Fibroblast of pulmonary artery (primary cell): ENCODE measurements around the gene MED14.
A peak's percentile ranks its signal among the peaks of the same experiment; 100 is the strongest.

Experiments
- DNase-seq: peaks from one replicate; pipeline ENCODE4 v3.0.0-alpha.2; 2010; ENCODE audit warnings: low read depth
- H3K4me3 ChIP-seq: replicated peaks from 2 replicates; pipeline ENCODE4 v1.5.1; 2011; ENCODE audit warnings: low read depth, mild to moderate bottlenecking, control low read depth, low read length, moderate library complexity
- TF ChIP-seq, protein P1 (sequence below): IDR thresholded peaks from 2 replicates; pipeline ENCODE4 v1.5.1; 2011; ENCODE audit warnings: mild to moderate bottlenecking, control low read depth, low read length, inconsistent platforms; ENCODE audit errors: missing control alignments

Gene MED14

DNA sequence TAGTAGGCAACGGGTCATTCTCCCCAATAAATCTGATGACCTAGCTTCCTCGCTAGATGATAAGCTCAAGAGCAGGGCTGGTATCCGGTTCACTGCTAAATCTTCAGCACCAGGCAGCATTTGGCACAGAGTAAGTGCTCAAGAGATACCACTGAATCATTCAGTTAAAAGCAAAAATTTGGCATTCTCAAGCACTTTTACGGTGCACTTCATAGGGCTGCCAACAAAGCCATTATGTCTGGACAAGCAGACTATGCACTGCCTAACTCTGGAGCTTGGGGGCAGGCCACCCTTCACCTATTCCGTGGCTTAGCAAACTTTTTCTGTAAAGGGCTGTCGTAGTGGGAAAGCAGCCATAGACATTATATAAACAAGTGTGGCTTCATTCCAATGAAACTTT is 64.2 kb downstream of the MED14 start:
- TF ChIP-seq, protein P1, sequence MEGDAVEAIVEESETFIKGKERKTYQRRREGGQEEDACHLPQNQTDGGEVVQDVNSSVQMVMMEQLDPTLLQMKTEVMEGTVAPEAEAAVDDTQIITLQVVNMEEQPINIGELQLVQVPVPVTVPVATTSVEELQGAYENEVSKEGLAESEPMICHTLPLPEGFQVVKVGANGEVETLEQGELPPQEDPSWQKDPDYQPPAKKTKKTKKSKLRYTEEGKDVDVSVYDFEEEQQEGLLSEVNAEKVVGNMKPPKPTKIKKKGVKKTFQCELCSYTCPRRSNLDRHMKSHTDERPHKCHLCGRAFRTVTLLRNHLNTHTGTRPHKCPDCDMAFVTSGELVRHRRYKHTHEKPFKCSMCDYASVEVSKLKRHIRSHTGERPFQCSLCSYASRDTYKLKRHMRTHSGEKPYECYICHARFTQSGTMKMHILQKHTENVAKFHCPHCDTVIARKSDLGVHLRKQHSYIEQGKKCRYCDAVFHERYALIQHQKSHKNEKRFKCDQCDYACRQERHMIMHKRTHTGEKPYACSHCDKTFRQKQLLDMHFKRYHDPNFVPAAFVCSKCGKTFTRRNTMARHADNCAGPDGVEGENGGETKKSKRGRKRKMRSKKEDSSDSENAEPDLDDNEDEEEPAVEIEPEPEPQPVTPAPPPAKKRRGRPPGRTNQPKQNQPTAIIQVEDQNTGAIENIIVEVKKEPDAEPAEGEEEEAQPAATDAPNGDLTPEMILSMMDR = no peak
- H3K4me3 ChIP-seq = no peak overlapping the region
- DNase-seq = no peak

DNA sequence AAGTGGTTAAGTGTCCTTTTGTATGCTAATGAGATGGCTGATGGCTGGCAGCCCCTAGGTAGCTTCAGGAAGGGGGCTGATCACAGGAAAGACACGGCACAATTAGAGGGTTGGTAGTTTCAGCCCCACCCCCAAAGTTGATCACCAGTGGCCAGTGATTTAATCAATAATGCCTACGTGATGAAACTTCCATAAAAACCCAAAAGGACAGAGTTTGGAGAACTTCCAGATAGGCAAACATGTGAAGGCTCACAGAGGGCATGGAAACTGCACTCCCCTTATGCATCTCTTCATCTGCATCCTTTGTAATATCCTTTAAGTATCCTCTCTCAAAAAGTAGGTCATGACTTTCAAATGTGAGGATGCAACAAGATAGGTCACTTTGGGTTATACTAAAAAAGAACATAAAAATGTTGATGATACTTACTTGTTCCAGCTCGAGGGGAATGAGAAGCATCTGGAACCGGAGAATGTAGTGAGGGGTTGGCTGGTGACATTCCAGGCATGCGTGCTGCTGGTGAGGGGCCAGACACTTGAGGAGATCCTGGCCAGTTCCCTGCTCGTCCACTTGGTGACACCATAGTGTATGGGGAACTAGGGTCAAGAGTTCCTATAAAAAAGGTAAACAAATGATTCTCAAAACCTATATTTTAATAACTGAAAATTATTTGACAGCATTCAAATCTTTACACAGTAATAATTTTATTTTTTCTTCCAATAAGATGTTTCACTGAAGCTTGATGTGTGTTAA is 71.3 kb downstream of the MED14 start:
- peak; percentile 46 for DNase-seq
- TF ChIP-seq, protein P1 = peak; percentile 47
- no peak overlapping the region for H3K4me3 ChIP-seq

DNA sequence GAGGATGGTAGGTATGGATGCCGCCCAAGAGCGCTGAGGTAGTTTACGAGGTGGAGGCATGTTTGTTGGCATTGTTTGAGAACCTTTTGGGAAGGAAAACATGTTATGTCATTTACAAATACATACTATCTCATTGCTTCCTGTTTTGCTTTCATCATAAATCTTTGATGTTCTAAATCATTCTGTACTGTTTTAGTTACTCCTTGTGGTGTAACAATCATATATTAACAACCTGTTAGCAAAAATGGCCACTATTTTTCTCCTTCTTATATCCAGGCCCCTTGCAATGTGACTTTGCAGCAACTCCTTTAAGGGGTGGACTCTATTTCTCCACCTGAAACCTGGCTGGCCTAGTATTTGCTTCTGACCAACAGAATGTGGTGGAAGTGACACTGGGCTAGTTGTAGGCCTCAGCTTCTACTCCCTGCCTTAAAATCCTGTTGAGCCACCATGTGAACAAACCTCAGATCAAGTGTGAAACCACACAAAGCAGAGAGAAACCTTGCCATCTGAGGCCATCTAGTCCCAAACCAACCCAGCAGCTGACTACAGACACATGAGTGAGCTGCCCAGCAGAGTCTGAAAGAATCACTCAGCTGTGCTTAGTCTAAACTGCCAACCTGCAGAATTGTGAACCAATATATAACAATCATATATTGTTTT is 72.1 kb downstream of the MED14 start:
- TF ChIP-seq, protein P1 = no peak
- DNase-seq = no peak
- no peak overlapping the region for H3K4me3 ChIP-seq

DNA sequence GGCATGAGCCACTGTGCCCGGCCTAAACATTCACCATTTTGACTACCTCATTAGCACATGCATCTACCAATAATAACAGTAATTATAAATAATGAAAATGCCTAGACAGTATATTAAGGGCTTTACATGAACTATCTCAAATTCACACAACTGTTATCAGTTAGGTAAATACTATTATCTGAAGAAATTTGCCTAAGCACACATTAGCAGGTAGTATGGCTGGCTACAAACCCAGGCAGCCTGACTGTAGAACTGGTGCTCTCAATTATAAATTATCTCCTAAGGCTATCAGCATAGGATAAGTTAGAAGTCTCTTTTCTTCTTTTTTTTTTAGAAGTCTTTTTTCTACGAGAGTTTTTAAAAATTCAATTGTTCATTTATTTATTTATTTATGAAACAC is 73.9 kb downstream of the MED14 start:
- TF ChIP-seq, protein P1 = no peak

DNA sequence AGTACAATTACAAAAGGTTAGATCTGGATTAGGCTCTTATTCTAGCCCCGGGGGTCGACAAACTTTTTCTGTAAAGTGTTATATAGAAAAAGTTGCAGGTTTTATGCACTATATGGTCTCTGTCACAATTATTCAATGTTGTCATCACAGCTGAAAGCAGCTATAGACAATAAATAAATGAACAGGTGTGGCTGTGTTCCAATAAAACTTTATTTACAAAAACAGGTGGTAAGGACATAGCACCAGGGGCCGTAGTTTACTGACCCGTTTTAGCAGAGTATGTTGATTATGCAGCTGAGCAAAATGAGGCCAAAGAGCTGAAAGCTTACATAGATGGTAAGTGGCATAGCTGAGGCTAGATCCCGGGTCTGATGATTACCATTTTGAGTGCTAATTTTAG is 75.0 kb downstream of the MED14 start:
- H3K4me3 ChIP-seq = no peak overlapping the region
- TF ChIP-seq, protein P1 = no peak
- DNase-seq = no peak

More for the DNA sequence above, 73.9 kb downstream of the MED14 start:
- no peak overlapping the region for H3K4me3 ChIP-seq
- DNase-seq = no peak

DNA sequence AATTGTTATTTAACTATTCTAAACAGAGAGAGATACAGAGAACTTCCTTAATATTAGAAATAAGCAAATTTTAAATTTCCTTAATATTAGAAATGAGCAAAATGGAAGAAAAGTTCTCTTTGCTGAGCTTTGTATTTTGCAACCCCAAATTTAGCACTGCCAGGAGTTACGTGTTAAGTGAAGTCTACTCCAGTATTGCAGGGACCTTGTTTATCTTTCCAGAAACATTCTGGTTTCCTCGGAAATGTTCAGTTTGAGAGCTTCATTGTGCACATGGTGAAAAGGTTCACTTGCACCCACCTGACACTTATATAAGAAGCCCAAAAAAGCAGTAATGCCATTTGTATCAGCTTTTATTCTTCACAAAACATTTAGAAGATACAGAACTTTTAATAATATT is 81.8 kb downstream of the MED14 start:
- no peak for DNase-seq
- H3K4me3 ChIP-seq = no peak overlapping the region
- TF ChIP-seq, protein P1 = no peak
